Keratinocyte (primary cell): ENCODE measurements around the gene MAST2. TPM values are rescaled to one million over a fixed set of nuclear protein-coding genes. Genes with fewer than 3 reads are reported as not detected.

Experiments
- DNase-seq: peaks from one replicate; pipeline ENCODE4 v3.0.0-alpha.2; 2011; ENCODE audit warnings: low read depth, missing footprints, low spot score
- FAIRE-seq: peaks from 2 replicates; lab custom pipeline; 2011; peaks lifted over from hg19 to GRCh38; lab: Jason Lieb, UNC
- H2AFZ ChIP-seq: 2 replicates; pipeline ENCODE4 v1.6.0; 2012; ENCODE audit warnings: low read length, control low read depth, inconsistent platforms; ENCODE audit not compliant: control insufficient read depth
- H3K27ac ChIP-seq: 2 replicates; pipeline ENCODE4 v1.5.1; 2011; ENCODE audit warnings: low read length; ENCODE audit not compliant: control insufficient read depth, insufficient read depth
- H3K27me3 ChIP-seq: 3 replicates; pipeline ENCODE4 v1.6.0; 2011; ENCODE audit warnings: low read length; ENCODE audit not compliant: control insufficient read depth, insufficient read depth; ENCODE audit errors: extremely low read depth
- H3K36me3 ChIP-seq, 2 experiments: 2 replicates in 1 of 2; 3 replicates in 1 of 2; pipeline ENCODE4 v1.5.1; 2011; ENCODE audit warnings: low read length in 2 of 2, mild to moderate bottlenecking in 1 of 2; ENCODE audit not compliant: control insufficient read depth in 2 of 2, insufficient read depth in 2 of 2; ENCODE audit errors: extremely low read depth in 1 of 2
- H3K4me1 ChIP-seq: 3 replicates; pipeline ENCODE4 v1.5.1; 2011; ENCODE audit warnings: low read length; ENCODE audit not compliant: control insufficient read depth, insufficient read depth; ENCODE audit errors: extremely low read depth
- H3K4me2 ChIP-seq: 3 replicates; pipeline ENCODE4 v1.6.0; 2011; ENCODE audit warnings: low read depth, low read length; ENCODE audit not compliant: control insufficient read depth, insufficient read depth; ENCODE audit errors: extremely low read depth
- H3K4me3 ChIP-seq, 3 experiments: fragments of 200-600 bp in 1 of 3; sonication (generic) in 1 of 3; 2 replicates in 2 of 3; 3 replicates in 1 of 3; pipeline ENCODE4 v1.5.1; 2011 to 2016; ENCODE audit warnings: low read length in 3 of 3, mild to moderate bottlenecking in 3 of 3, control low read depth in 2 of 3, inconsistent platforms in 1 of 3, low read depth in 1 of 3, mixed read lengths in 1 of 3, mixed run types in 1 of 3, moderate library complexity in 1 of 3; ENCODE audit not compliant: control insufficient read depth in 2 of 3, insufficient read depth in 2 of 3; ENCODE audit errors: extremely low read depth in 1 of 3
- H3K79me2 ChIP-seq: 2 replicates; pipeline ENCODE4 v1.6.0; 2012; ENCODE audit warnings: low read length; ENCODE audit not compliant: control insufficient read depth, insufficient read depth
- H3K9ac ChIP-seq: 3 replicates; pipeline ENCODE4 v1.6.0; 2011; ENCODE audit warnings: low read length; ENCODE audit not compliant: control insufficient read depth, insufficient read depth; ENCODE audit errors: extremely low read depth
- H3K9me1 ChIP-seq: 3 replicates; pipeline ENCODE4 v1.6.0; 2011; ENCODE audit warnings: low read length; ENCODE audit not compliant: control insufficient read depth, insufficient read depth; ENCODE audit errors: extremely low read depth
- H3K9me3 ChIP-seq: 2 replicates; pipeline ENCODE4 v1.5.1; 2012; ENCODE audit warnings: low read depth, low read length; ENCODE audit not compliant: control insufficient read depth
- H4K20me1 ChIP-seq: 3 replicates; pipeline ENCODE4 v1.6.0; 2011; ENCODE audit warnings: low read length; ENCODE audit not compliant: control insufficient read depth, insufficient read depth; ENCODE audit errors: extremely low read depth
- CTCF ChIP-seq, 3 experiments: IDR thresholded peaks in 1 of 3; conservative IDR thresholded peaks in 1 of 3; optimal IDR thresholded peaks in 1 of 3; 2 replicates in 2 of 3; 3 replicates in 1 of 3; pipeline versions ENCODE3 to v1.5.1; 2011; ENCODE audit warnings: low read length in 3 of 3, mild to moderate bottlenecking in 3 of 3, moderate library complexity in 2 of 3, control low read depth in 1 of 3, inconsistent platforms in 1 of 3; ENCODE audit not compliant: insufficient read depth in 2 of 3; ENCODE audit errors: extremely low read depth in 1 of 3
- EZH2 ChIP-seq: IDR thresholded peaks from one replicate; pipeline ENCODE4 v1.6.1; 2012; ENCODE audit warnings: inconsistent platforms, mild to moderate bottlenecking, low read length, moderate library complexity
- dilution Hi-C: fragments of 300-500 bp; cut with MboI; formaldehyde crosslinking; loops from one replicate; pipeline ENCODE4 v1.7.0; 2020; ENCODE audit warnings: low sequenced_read_pairs; ENCODE audit not compliant: extremely low pct_ligation_motif_present
- polyA plus RNA-seq, 5 experiments: library from polyadenylated mRNA; depleted of rRNA in 3 of 5; stranded (reverse) in 3 of 5; stranded (forward) in 1 of 5; unstranded in 1 of 5; fragments of >200 nt; gene quantifications; 1 replicate in 1 of 5; 2 replicates in 3 of 5; 3 replicates in 1 of 5; pipeline versions ENCODE4 v1.2.1 to v1.2.3, GENCODE V29; 2011 to 2012; ENCODE audit warnings: missing spikeins in 2 of 5, low read depth in 1 of 5, low replicate concordance in 1 of 5

MAST2 gene
- polyA plus RNA-seq, 1 donor (not counting 4 experiments of a cell fraction or from before 2014, with no cell fraction given): 12.2 TPM

GRCh38 chr1:45848097-45848496 is 44.7 kb downstream of the MAST2 start:
- Histone ChIP-seq H2AFZ (no peak overlapping the region), H3K9ac (no peak overlapping the region), H4K20me1 (no peaks in the 10 kb centered on the region), H3K27ac (no peak overlapping the region), H3K9me3 (no peaks in the 10 kb centered on the region), H3K36me3 (no peaks in the 10 kb centered on the region), H3K4me3 (no peak overlapping the region), H3K9me1 (no peaks in the 10 kb centered on the region), H3K4me1 (no peaks in the 10 kb centered on the region), H3K79me2 (peaks cover 3% of the 10 kb centered on the region), H3K27me3 (no peaks in the 10 kb centered on the region), H3K4me2 (no peak overlapping the region)
- DNase-seq (no peak), FAIRE-seq (peak; percentile 49)
- dilution Hi-C loops: no loop called here
- TF ChIP-seq EZH2 (no peak), CTCF (optimal IDR thresholded peaks at IDR 0.05 in 1 of 3, IDR thresholded peaks at IDR 0.05 in 1 of 3, conservative IDR thresholded peaks at IDR 0.05 in 1 of 3; ENCODE audit: extremely low read depth in 1 of 3, insufficient read depth in 2 of 3, low read length in 3 of 3) (no peak)

- Histone ChIP-seq H3K79me2 (peaks cover 3% of the 10 kb centered on the region), H4K20me1 (no peaks in the 10 kb centered on the region), H2AFZ (no peak overlapping the region), H3K4me2 (no peak overlapping the region), H3K9me1 (no peaks in the 10 kb centered on the region), H3K4me1 (no peaks in the 10 kb centered on the region), H3K27ac (no peak overlapping the region), H3K9me3 (no peaks in the 10 kb centered on the region), H3K9ac (no peak overlapping the region), H3K4me3 (no peak overlapping the region), H3K36me3 (no peaks in the 10 kb centered on the region), H3K27me3 (no peaks in the 10 kb centered on the region)
- DNase-seq: no peak
- no peak for FAIRE-seq
- TF ChIP-seq CTCF (optimal IDR thresholded peaks at IDR 0.05 in 1 of 3, IDR thresholded peaks at IDR 0.05 in 1 of 3, conservative IDR thresholded peaks at IDR 0.05 in 1 of 3; ENCODE audit: extremely low read depth in 1 of 3, insufficient read depth in 2 of 3, low read length in 3 of 3): no peak
- dilution Hi-C loops: no loop called here
These were observed 45.3 kb downstream of the MAST2 start for GRCh38 chr1:45848714-45849113.
